ENCODE results near the gene ACAD8.

GRCh38 chr11:134205729-134206128 lies 47.6 kb upstream of the ACAD8 start:
- TF ChIP-seq CTCF (IDR thresholded peaks at IDR 0.05; ENCODE audit: low read depth, low read length) (no peak), MAX (IDR thresholded peaks at IDR 0.05; ENCODE audit: low read depth, low read length) (no peak), MYC (IDR thresholded peaks at IDR 0.05; ENCODE audit: low read depth, low read length) (no peak)

Measured in NB4 (cell line).